Measurements from ENCODE around the gene GPR141.

The GPR141 gene

GRCh38 chr7:37643876-37644275, 39.7 kb upstream of the GPR141 start:
- Histone ChIP-seq H4K20me1 (ENCODE audit: insufficient read depth, low read length, poor library complexity, severe bottlenecking) (no peaks in the 10 kb centered on the region), H3K79me2 (ENCODE audit: insufficient read depth, low read length) (no peaks in the 10 kb centered on the region), H2AFZ (ENCODE audit: low read length) (peak overlapping the region; percentile 91), H3K36me3 (ENCODE audit: insufficient read depth, low read length) (no peaks in the 10 kb centered on the region), H3K9ac (ENCODE audit: low read depth, low read length, poor library complexity, severe bottlenecking) (peak overlapping the region; percentile 32), H3F3A (ENCODE audit: low read depth) (no peaks in the 10 kb centered on the region), H3K4me1 (ENCODE audit: insufficient read depth, low read length, poor library complexity, severe bottlenecking) (peaks cover 8% of the 10 kb centered on the region), H3K4me3 (ENCODE audit: low read length, poor library complexity, severe bottlenecking) (peak overlapping the region; percentile 22), H3K9me2 (replicated peaks; ENCODE audit: low read depth, low read length) (no peaks in the 10 kb centered on the region), H3K4me2 (ENCODE audit: low read depth, low read length, poor library complexity, severe bottlenecking) (peak overlapping the region; percentile 39), H3K9me3 (ENCODE audit: insufficient read depth, low read depth, low read length) (no peaks in the 10 kb centered on the region), H3K27me3 (ENCODE audit: insufficient read depth, low read length, poor library complexity, severe bottlenecking) (no peaks in the 10 kb centered on the region)
- TF ChIP-seq CTCF (conservative IDR thresholded peaks at IDR 0.05; ENCODE audit: low read length) (peak; percentile 53), EZH2phosphoT487 (IDR thresholded peaks at IDR 0.05; ENCODE audit: borderline replicate concordance) (no peak)

DNA sequence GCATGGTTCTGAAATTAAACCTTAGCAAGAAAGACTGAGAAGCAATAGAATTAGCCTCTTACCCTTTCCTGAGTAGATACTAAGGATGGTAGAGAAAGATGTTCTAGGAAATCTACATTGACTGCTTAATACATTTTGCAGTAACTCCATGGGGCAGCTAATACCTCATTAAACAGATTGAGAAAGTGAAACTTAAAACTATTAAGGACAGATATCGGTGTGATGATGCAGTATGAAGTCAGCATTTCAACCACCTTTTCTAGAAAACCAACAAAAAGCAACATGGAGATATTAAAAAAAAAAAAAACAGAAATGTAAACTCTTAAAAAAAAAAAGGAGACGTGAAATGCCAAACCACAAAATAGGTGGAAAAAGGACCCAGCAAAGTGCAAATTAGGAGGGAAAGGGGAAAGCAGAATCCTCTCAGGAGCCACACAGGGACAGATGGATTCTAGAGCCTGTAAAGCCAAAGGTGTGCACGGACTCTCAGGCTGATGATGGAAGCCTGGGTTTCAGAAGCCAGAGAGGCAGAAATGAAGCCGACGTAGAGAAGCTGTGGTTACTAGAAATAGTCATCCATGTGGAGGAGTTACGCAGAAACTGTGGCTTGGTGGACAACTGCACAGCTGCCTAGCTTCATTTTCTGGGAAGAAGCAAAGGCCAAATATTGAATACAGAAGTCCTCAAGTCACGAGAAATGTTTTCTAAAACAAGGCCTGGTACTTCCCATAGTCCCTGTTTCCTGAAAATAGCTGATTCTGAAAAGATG, 38.1 kb upstream of the GPR141 start:
- peaks cover 8% of the 10 kb centered on the region for H3K4me1 ChIP-seq (ENCODE audit: insufficient read depth, low read length, poor library complexity, severe bottlenecking)
- no peaks in the 10 kb centered on the region for H4K20me1 ChIP-seq (ENCODE audit: insufficient read depth, low read length, poor library complexity, severe bottlenecking)
- peak overlapping the region; percentile 37 for H3K4me2 ChIP-seq (ENCODE audit: low read depth, low read length, poor library complexity, severe bottlenecking)
- no peaks in the 10 kb centered on the region for H3K36me3 ChIP-seq (ENCODE audit: insufficient read depth, low read length)
- no peak overlapping the region for H3K9ac ChIP-seq (ENCODE audit: low read depth, low read length, poor library complexity, severe bottlenecking)
- H3K9me3 ChIP-seq (ENCODE audit: insufficient read depth, low read depth, low read length), result no peaks in the 10 kb centered on the region
- no peaks in the 10 kb centered on the region for H3K9me2 ChIP-seq (replicated peaks; ENCODE audit: low read depth, low read length)
- no peaks in the 10 kb centered on the region for H3K79me2 ChIP-seq (ENCODE audit: insufficient read depth, low read length)
- H3K4me3 ChIP-seq (ENCODE audit: low read length, poor library complexity, severe bottlenecking), result no peak overlapping the region
- TF ChIP-seq CTCF (conservative IDR thresholded peaks at IDR 0.05; ENCODE audit: low read length) (no peak), EZH2phosphoT487 (IDR thresholded peaks at IDR 0.05; ENCODE audit: borderline replicate concordance) (no peak)
- H3K27me3 ChIP-seq (ENCODE audit: insufficient read depth, low read length, poor library complexity, severe bottlenecking), result no peaks in the 10 kb centered on the region
- H3F3A ChIP-seq (ENCODE audit: low read depth), result no peaks in the 10 kb centered on the region
- H2AFZ ChIP-seq (ENCODE audit: low read length), result peak overlapping the region; percentile 73; the same call in 1 of the 2 replicates

DNA sequence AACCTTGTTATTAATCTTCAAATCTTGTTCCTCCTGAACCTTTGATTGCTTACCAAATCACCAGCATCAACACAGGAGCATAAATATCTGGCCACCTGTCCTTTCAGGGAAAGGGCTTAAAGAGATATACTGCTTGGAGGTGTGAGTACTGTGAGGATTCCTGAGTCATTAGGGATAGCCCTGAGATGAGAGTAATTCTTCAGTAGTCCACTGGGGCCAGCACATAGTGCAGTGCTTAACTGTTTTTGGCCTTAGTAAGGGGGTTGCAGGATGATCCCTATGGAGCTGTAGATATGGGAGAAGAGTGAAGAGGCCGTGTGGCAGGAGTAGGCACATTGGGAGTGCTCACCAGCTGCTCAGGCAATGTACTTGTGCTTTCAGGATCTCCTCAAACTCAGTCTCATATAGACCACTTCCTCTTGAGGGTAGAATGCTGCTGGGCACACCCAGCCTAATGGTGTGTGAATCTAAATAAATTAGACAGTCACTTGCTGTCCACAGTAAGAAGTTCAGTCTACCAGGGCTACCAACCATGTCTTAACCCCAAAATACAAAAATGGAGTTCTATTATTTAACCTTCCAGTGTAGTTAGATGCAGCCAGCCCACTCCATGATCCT, 26.5 kb upstream of the GPR141 start:
- Histone ChIP-seq H3K79me2 (ENCODE audit: insufficient read depth, low read length) (no peaks in the 10 kb centered on the region), H3K4me2 (ENCODE audit: low read depth, low read length, poor library complexity, severe bottlenecking) (peak overlapping the region; percentile 61), H3F3A (ENCODE audit: low read depth) (no peaks in the 10 kb centered on the region), H4K20me1 (ENCODE audit: insufficient read depth, low read length, poor library complexity, severe bottlenecking) (no peaks in the 10 kb centered on the region), H2AFZ (ENCODE audit: low read length) (peak overlapping the region; percentile 22; the same call in 1 of the 2 replicates), H3K9ac (ENCODE audit: low read depth, low read length, poor library complexity, severe bottlenecking) (peak overlapping the region; percentile 44), H3K9me2 (replicated peaks; ENCODE audit: low read depth, low read length) (no peaks in the 10 kb centered on the region), H3K9me3 (ENCODE audit: insufficient read depth, low read depth, low read length) (no peaks in the 10 kb centered on the region), H3K27me3 (ENCODE audit: insufficient read depth, low read length, poor library complexity, severe bottlenecking) (no peaks in the 10 kb centered on the region), H3K4me1 (ENCODE audit: insufficient read depth, low read length, poor library complexity, severe bottlenecking) (peaks cover 18% of the 10 kb centered on the region), H3K36me3 (ENCODE audit: insufficient read depth, low read length) (no peaks in the 10 kb centered on the region), H3K4me3 (ENCODE audit: low read length, poor library complexity, severe bottlenecking) (peak overlapping the region; percentile 27)
- no peak for TF ChIP-seq EZH2phosphoT487 (IDR thresholded peaks at IDR 0.05; ENCODE audit: borderline replicate concordance)
- TF ChIP-seq CTCF (conservative IDR thresholded peaks at IDR 0.05; ENCODE audit: low read length), result peak; percentile 33; the same call in 1 of the 2 replicates
